DMS114 treated with DMSO at 0.1 percent for 48 hours (cell line): ENCODE results near the gene OR4C13.
A peak's percentile ranks its signal among the peaks of the same experiment; 100 is the strongest.
"Not testable (repeated sequence)": the region's sequence is repeated elsewhere in the genome, so short reads cannot be mapped to it uniquely, and the experiment has no call there.

Experiments used
- DNase-seq: peaks from one replicate; lab custom pipeline; 2025; ENCODE audit not compliant: unreplicated experiment; lab: John Stamatoyannopoulos, UW

Gene OR4C13

GRCh38 chr11:49952091-49952490 is at the start of gene OR4C13:
Gene OR4C13, plus strand, starts transcription at chr11:49952391. Its CDS starts 32 bp downstream, at chr11:49952423.
- DNase-seq = no peak

GRCh38 chr11:49911516-49911915 is 40.7 kb upstream of the OR4C13 start:
- DNase-seq = not testable (repeated sequence)

DNA sequence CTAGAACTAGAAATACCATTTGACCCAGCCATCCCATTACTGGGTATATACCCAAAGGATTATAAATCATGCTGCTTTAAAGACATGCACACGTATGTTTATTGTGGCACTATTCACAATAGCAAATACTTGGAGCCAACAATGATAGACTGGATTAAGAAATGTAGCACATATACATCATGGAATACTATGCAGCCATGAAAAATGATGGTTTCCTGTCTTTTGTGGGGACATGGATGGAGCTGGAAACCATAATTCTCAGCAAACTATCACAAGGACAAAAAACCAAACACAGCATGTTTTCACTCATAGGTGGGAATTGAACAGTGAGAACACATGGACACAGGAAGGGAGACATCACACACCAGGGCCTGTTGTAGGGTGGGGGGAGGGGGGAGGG is 3.5 kb upstream of the OR4C13 start:
- not testable (repeated sequence) for DNase-seq

GRCh38 chr11:49973439-49973838 is 21.2 kb downstream of the OR4C13 start:
- not testable (repeated sequence) for DNase-seq

- not testable (repeated sequence) for DNase-seq
These were observed 30.2 kb downstream of the OR4C13 start, which contains the start of gene OR4C12 for GRCh38 chr11:49982435-49982834. Gene OR4C12, minus strand, starts transcription at chr11:49982535. Its CDS starts 34 bp downstream, at chr11:49982501.

DNA sequence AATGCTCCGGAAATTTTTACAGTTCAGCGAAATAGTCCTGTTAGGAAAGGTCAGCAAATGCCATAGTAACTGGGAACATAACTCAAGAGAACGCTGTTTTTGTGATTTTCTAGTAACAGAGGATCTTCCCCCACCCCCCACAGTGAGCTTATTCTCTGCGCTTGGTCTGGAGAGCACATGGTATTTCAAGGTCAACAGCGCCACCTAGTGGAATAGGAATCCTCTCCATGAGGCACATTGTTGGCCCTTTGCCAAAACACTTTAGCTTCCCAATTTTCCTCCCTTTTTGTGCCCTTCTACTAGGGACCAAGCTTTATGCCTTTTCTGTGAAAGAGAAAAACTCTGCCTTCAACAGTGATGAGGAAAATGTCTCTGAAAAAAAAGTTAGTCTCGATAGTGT is 43.4 kb downstream of the OR4C13 start:
- peak; percentile 9 for DNase-seq
